K562 (cell line): ENCODE results near the gene LTBP4. TPM values are rescaled to one million over a fixed set of nuclear protein-coding genes. Genes with fewer than 3 reads are reported as not detected.

Experiments
- ATAC-seq: fragments of 200-7000 bp; cut with Tn5 transposase; 3 replicates; pipeline ENCODE4 v1.9.1; 2020; ENCODE audit warnings: moderate library complexity
- BruUV-seq: library from RNA; stranded (reverse); fragments of 400-500 nt; replicated peaks from 2 replicates; lab custom pipeline; 2021; lab: Mats Ljungman, UMichigan
- CTCF ChIA-PET: fragments of 300-600 bp; formaldehyde crosslinking; extraction: SDS; loops from one replicate; lab custom pipeline; 2021; ENCODE audit warnings: low intra/inter-chr PET ratio; lab: Yijun Ruan, JAX
- POLR2A ChIA-PET: fragments of 300-600, 350-650 bp; sonication (Branson Sonifier 250); formaldehyde crosslinking; extraction: SDS; loops from one replicate; lab custom pipeline; 2021; ENCODE audit warnings: antibody characterized with exemption, inconsistent platforms; lab: Yijun Ruan, JAX
- DNase-seq, 4 experiments: peaks; one replicate each; pipeline versions ENCODE4 v3.0.0 to v3.0.0-alpha.2; 2011 to 2018; ENCODE audit warnings: low spot score in 3 of 4, mixed read lengths in 3 of 4; ENCODE audit errors: extremely low read depth in 1 of 4
- FAIRE-seq: peaks from 2 replicates; lab custom pipeline; 2011; peaks lifted over from hg19 to GRCh38; lab: Jason Lieb, UNC
- H2AFZ ChIP-seq: 2 replicates; pipeline ENCODE4 v1.6.0; 2011; ENCODE audit warnings: low read depth, low read length, control low read depth, inconsistent platforms
- H3K27ac ChIP-seq: fragments of 200-600 bp; 3 replicates; pipeline ENCODE4 v1.8.0; 2011; ENCODE audit warnings: low read depth, mild to moderate bottlenecking, control low read depth, inconsistent platforms, low read length, moderate library complexity, mixed read lengths; ENCODE audit errors: extremely low read depth
- H3K27me3 ChIP-seq, 2 experiments: fragments of 300-600 bp in 1 of 2; 2 replicates in 1 of 2; 3 replicates in 1 of 2; pipeline versions ENCODE4 v1.6.0 to v1.8.0; 2011; ENCODE audit warnings: inconsistent platforms in 2 of 2, low read length in 2 of 2, mild to moderate bottlenecking in 1 of 2, mixed read lengths in 1 of 2, moderate library complexity in 1 of 2; ENCODE audit not compliant: control insufficient read depth in 2 of 2, insufficient read depth in 2 of 2
- H3K36me3 ChIP-seq: fragments of 300-600 bp; 3 replicates; pipeline ENCODE4 v1.8.0; 2011; ENCODE audit warnings: mild to moderate bottlenecking, low read length, inconsistent platforms; ENCODE audit not compliant: control insufficient read depth, insufficient read depth
- H3K4me1 ChIP-seq, 2 experiments: fragments of 200-600 bp in 1 of 2; replicated peaks in 1 of 2; 2 replicates in 1 of 2; 3 replicates in 1 of 2; pipeline versions ENCODE4 v1.5.1 to v1.8.0; 2011; ENCODE audit warnings: inconsistent platforms in 2 of 2, low read length in 2 of 2, mild to moderate bottlenecking in 1 of 2, mixed read lengths in 1 of 2, moderate library complexity in 1 of 2; ENCODE audit not compliant: control insufficient read depth in 2 of 2, insufficient read depth in 2 of 2
- H3K4me2 ChIP-seq: 2 replicates; pipeline ENCODE4 v1.6.1; 2011; ENCODE audit warnings: low read length, control low read depth, inconsistent platforms, mixed read lengths; ENCODE audit not compliant: insufficient read depth
- H3K4me3 ChIP-seq: fragments of 200-600 bp; sonication (generic), shearing (Covaris generic); 2 replicates; pipeline ENCODE4 v1.5.1; 2016; ENCODE audit warnings: control low read depth, inconsistent platforms
- H3K79me2 ChIP-seq: fragments of 200-600 bp; 3 replicates; pipeline ENCODE4 v1.8.0; 2011; ENCODE audit warnings: low read length, inconsistent platforms; ENCODE audit not compliant: control insufficient read depth, insufficient read depth
- H3K9ac ChIP-seq, 2 experiments: 2 replicates each; pipeline versions ENCODE4 v1.6.0 to v1.6.1; 2011; ENCODE audit warnings: low read depth in 2 of 2, low read length in 2 of 2, control low read depth in 1 of 2, inconsistent platforms in 1 of 2, mild to moderate bottlenecking in 1 of 2, mixed read lengths in 1 of 2; ENCODE audit not compliant: insufficient read depth in 1 of 2
- H3K9me1 ChIP-seq: one replicate; pipeline ENCODE4 v1.6.0; 2011; ENCODE audit warnings: inconsistent platforms, mild to moderate bottlenecking, low read length, moderate library complexity; ENCODE audit not compliant: control insufficient read depth, insufficient read depth
- H3K9me3 ChIP-seq: replicated peaks from 2 replicates; pipeline ENCODE4 v1.5.1; 2011; ENCODE audit warnings: low read depth, low read length, inconsistent platforms; ENCODE audit not compliant: control insufficient read depth, insufficient read depth
- H4K20me1 ChIP-seq: replicated peaks from 2 replicates; pipeline ENCODE4 v1.6.1; 2011; ENCODE audit warnings: low read length, inconsistent platforms, mixed read lengths; ENCODE audit not compliant: control insufficient read depth, insufficient read depth
- BRD9 ChIP-seq: fragments of 450-650 bp; IDR thresholded peaks from 2 replicates; pipeline ENCODE4 v1.6.1; 2018; ENCODE audit warnings: low read depth; ENCODE audit not compliant: partially characterized antibody
- CHAMP1 ChIP-seq: fragments of 450-650 bp; IDR thresholded peaks from 2 replicates; pipeline ENCODE4 v1.6.1; 2016; ENCODE audit warnings: mild to moderate bottlenecking
- CSDE1 ChIP-seq, 2 experiments: fragments of 450-650 bp; IDR thresholded peaks; 2 replicates each; pipeline ENCODE4 v1.6.1; 2016; ENCODE audit warnings: mild to moderate bottlenecking in 1 of 2
- ERF ChIP-seq: fragments of 450-650 bp; formaldehyde crosslinking; IDR thresholded peaks from 2 replicates; pipeline ENCODE4 v1.4.0; 2020; ENCODE audit warnings: mild to moderate bottlenecking, mixed read lengths
- ETS2 ChIP-seq: IDR thresholded peaks from 2 replicates; pipeline ENCODE4 v1.6.1; 2016; ENCODE audit warnings: borderline replicate concordance, missing genetic modification characterization, mild to moderate bottlenecking, moderate library complexity, missing compliant biosample characterization; ENCODE audit not compliant: poor library complexity, severe bottlenecking
- HDAC8 ChIP-seq: fragments of 450-650 bp; IDR thresholded peaks from 2 replicates; pipeline ENCODE4 v1.6.1; 2016; ENCODE audit warnings: mild to moderate bottlenecking, missing genetic modification characterization, moderate library complexity, missing compliant biosample characterization
- JUND ChIP-seq, 2 experiments: IDR thresholded peaks; 2 replicates in 1 of 2; 3 replicates in 1 of 2; pipeline ENCODE4 v1.6.1; 2011; ENCODE audit warnings: borderline replicate concordance in 2 of 2, low read depth in 2 of 2, low read length in 2 of 2, improper control_type of control experiment in 1 of 2, missing biosample characterization in 1 of 2, missing genetic modification characterization in 1 of 2, missing genetic modification reagents in 1 of 2
- KLF16 ChIP-seq: IDR thresholded peaks from 2 replicates; pipeline ENCODE4 v1.6.1; 2016; ENCODE audit warnings: antibody characterized with exemption
- NFIX ChIP-seq: fragments of 250-450 bp; sonication (Bioruptor Pico); IDR thresholded peaks from 2 replicates; pipeline ENCODE4 v1.4.0; 2020; ENCODE audit warnings: low read depth, mild to moderate bottlenecking, moderate library complexity
- POLR3G ChIP-seq: IDR thresholded peaks from 2 replicates; pipeline ENCODE4 v1.6.1; 2011; ENCODE audit not compliant: insufficient read length, insufficient replicate concordance; ENCODE audit errors: extremely low read depth
- PRMT5 ChIP-seq: sonication (generic); formaldehyde crosslinking; IDR thresholded peaks from 2 replicates; pipeline ENCODE4 v1.5.0; 2020; ENCODE audit warnings: missing genetic modification reagents
- PRPF4 ChIP-seq: fragments of 200-400 bp; formaldehyde crosslinking; IDR thresholded peaks from one replicate; pipeline ENCODE4 v1.6.1; 2017; ENCODE audit warnings: low read length, low read depth, mild to moderate bottlenecking; ENCODE audit not compliant: insufficient read depth, poor library complexity, severe bottlenecking
- PURB ChIP-seq: sonication (generic); formaldehyde crosslinking; IDR thresholded peaks from 2 replicates; pipeline ENCODE4 v1.9.0; 2021; ENCODE audit warnings: low read depth, mild to moderate bottlenecking, missing genetic modification reagents
- RBFOX2 ChIP-seq: fragments of 200-400 bp; formaldehyde crosslinking; IDR thresholded peaks from 2 replicates; pipeline ENCODE4 v1.6.1; 2017; ENCODE audit warnings: low read depth, mild to moderate bottlenecking, low read length, moderate library complexity
- RFX1 ChIP-seq: fragments of 450-650 bp; IDR thresholded peaks from 2 replicates; pipeline ENCODE4 v1.6.1; 2016; ENCODE audit warnings: mild to moderate bottlenecking, moderate library complexity
- SLC30A9 ChIP-seq: fragments of 250-450 bp; sonication (Bioruptor Pico); IDR thresholded peaks from 2 replicates; pipeline ENCODE4 v1.8.0; 2022; ENCODE audit warnings: mild to moderate bottlenecking, moderate library complexity
- SP1 ChIP-seq: sonication (generic); formaldehyde crosslinking; IDR thresholded peaks from 2 replicates; pipeline ENCODE4 v1.8.1; 2022; ENCODE audit warnings: mild to moderate bottlenecking, missing genetic modification reagents
- SRF ChIP-seq, 2 experiments: fragments of 250-450, 450-650 bp in 1 of 2; sonication (Bioruptor Pico) in 1 of 2; sonication (generic) in 1 of 2; formaldehyde crosslinking; IDR thresholded peaks; 2 replicates each; pipeline versions ENCODE4 v1.5.0 to v1.5.1; 2020 to 2022; ENCODE audit warnings: mild to moderate bottlenecking in 1 of 2, missing genetic modification reagents in 1 of 2
- TARDBP ChIP-seq: fragments of 450-650 bp; IDR thresholded peaks from 2 replicates; pipeline ENCODE4 v1.6.1; 2016
- ZNF133 ChIP-seq: fragments of 250-450 bp; sonication (Bioruptor Pico); IDR thresholded peaks from 2 replicates; pipeline ENCODE4 v1.4.0; 2020; ENCODE audit warnings: mild to moderate bottlenecking
- ZNF143 ChIP-seq: sonication (generic); formaldehyde crosslinking; IDR thresholded peaks from 2 replicates; pipeline ENCODE4 v1.9.0; 2022; ENCODE audit warnings: mild to moderate bottlenecking, missing genetic modification reagents
- ZNF282 ChIP-seq: sonication (generic); formaldehyde crosslinking; IDR thresholded peaks from 2 replicates; pipeline ENCODE4 v1.8.1; 2023; ENCODE audit warnings: missing genetic modification reagents
- ZNF695 ChIP-seq: fragments of 450-650 bp; formaldehyde crosslinking; IDR thresholded peaks from 2 replicates; pipeline ENCODE4 v1.4.0; 2020; ENCODE audit warnings: mild to moderate bottlenecking, moderate library complexity
- WGBS: fragments of 100-300 bp; shearing (Covaris generic); methylation state at CpG from one replicate; pipeline ENCODE4 v1.1.6; 2016; ENCODE audit warnings: low coverage, mixed read lengths; ENCODE audit not compliant: insufficient coverage; ENCODE audit errors: missing lambda C conversion rate; 5-methylcytosine and 5-hydroxymethylcytosine counted together
- in situ Hi-C: fragments of 300-500 bp; cut with MboI; formaldehyde crosslinking; loops from 4 replicates; pipeline ENCODE4 v1.15.0; 2018; ENCODE audit warnings: inconsistent platforms, mixed read lengths
- intact Hi-C: fragments of 100-400 bp; cut with micrococcal nuclease; formaldehyde crosslinking; loops from 2 replicates; pipeline ENCODE4 v1.14.2; 2022
- polyA plus RNA-seq, 8 experiments: library from polyadenylated mRNA; depleted of rRNA in 4 of 8; stranded (reverse) in 5 of 8; unstranded in 3 of 8; fragments of >200 nt; fragmentation: Nextera tagmentation in 2 of 8; fragmentation: Illumina TruSeq in 1 of 8; extraction: Ambion mirVana in 2 of 8; extraction: Trizol in 1 of 8; gene quantifications; 2 replicates each; pipeline versions ENCODE4 v1.2.1 to v1.2.3, GENCODE V29; 2011 to 2014; ENCODE audit warnings: inconsistent platforms in 1 of 8, missing spikeins in 1 of 8
- total RNA-seq, 7 experiments: library from RNA; depleted of rRNA in 6 of 7; stranded (reverse); fragments of >200 nt in 6 of 7; fragmentation: Illumina TruSeq in 2 of 7; extraction: Trizol in 2 of 7; gene quantifications; 2 replicates each; pipeline versions ENCODE4 v1.2.1 to v1.2.3, GENCODE V29; 2011 to 2021; ENCODE audit warnings: low replicate concordance in 1 of 7

The LTBP4 gene
- total and polyA plus RNA-seq, 9 of the 15 experiments (the other 6 are each of a cell fraction or from before 2014, with no cell fraction given), result 0.35 to 160 (median 31.6) TPM

DNA sequence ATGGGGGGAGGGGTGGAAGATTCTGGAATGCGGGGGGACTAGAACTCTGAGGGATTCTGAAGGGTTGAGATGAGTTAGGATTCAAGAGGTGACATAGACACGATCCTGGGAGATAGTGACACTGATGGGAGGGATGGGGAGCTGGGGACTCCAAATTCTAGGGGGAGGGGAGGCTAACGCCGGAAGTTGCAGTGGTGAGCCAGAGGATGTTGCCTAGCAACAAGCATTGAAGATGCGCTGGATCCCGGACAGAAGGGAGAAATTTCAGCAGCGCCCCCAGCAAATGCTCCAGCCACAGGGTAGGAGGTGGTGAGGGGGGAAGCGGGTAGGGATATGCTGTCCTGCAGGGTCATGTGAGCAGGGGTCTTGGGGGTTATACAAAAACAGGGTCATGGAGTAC is 6.9 kb upstream of the LTBP4 start:
- peaks cover 20 to 60% of the 10 kb centered on the region in 2 experiments; a peak in 4 of 5 replicates for H3K4me1 ChIP-seq
- H3K4me3 ChIP-seq, result no peak overlapping the region
- H4K20me1 ChIP-seq, result peaks cover 5% of the 10 kb centered on the region; the same call in 1 of the 2 replicates
- 63% methylated on average over 6 of the region's 8 CpGs for WGBS
- H3K9ac ChIP-seq, result no peak overlapping the region
- ChIA-PET POLR2A (interaction anchor here (0.9 to 1.0 kb wide), 2 partner anchors 8 to 10 kb away, joined by 3 to 5 read pairs; no protein-coding TSS in a partner anchor), CTCF (no interaction called here)
- H3K36me3 ChIP-seq, result no peaks in the 10 kb centered on the region
- no peaks in the 10 kb centered on the region for H3K9me3 ChIP-seq
- intact Hi-C loops (no loop called here), in situ Hi-C loops (no loop called here)
- H3K27ac ChIP-seq, result no peak overlapping the region
- ATAC-seq (no peak), FAIRE-seq (peak; percentile 54), DNase-seq (peak in 2 of 4 experiments; percentile 55 to 56)
- H3K9me1 ChIP-seq, result peaks cover 4% of the 10 kb centered on the region
- H2AFZ ChIP-seq, result peak overlapping the region; percentile 83
- H3K4me2 ChIP-seq, result no peak overlapping the region
- no peaks in the 10 kb centered on the region for H3K27me3 ChIP-seq
- peaks cover 6% of the 10 kb centered on the region; the same call in 2 of the 3 replicates for H3K79me2 ChIP-seq
- BruUV-seq, result no TSS peak
- no peak for TF ChIP-seq SLC30A9 (CRISPR knock-in tag)
- no peak for TF ChIP-seq ZNF133
- TF ChIP-seq ZNF143 (CRISPR knock-in tag), result no peak
- TF ChIP-seq RBFOX2, result no peak
- TF ChIP-seq HDAC8 (tag), result no peak
- no peak for TF ChIP-seq POLR3G
- TF ChIP-seq NFIX (CRISPR knock-in tag), result no peak
- no peak for TF ChIP-seq ZNF282 (CRISPR knock-in tag)
- TF ChIP-seq PURB (CRISPR knock-in tag), result no peak
- TF ChIP-seq CHAMP1, result no peak
- TF ChIP-seq SP1 (CRISPR knock-in tag), result no peak
- no peak for TF ChIP-seq KLF16
- TF ChIP-seq TARDBP, result no peak
- no peak for TF ChIP-seq SRF (CRISPR knock-in tag; IDR thresholded peaks at IDR 0.05)
- no peak for TF ChIP-seq ZNF695
- TF ChIP-seq ETS2 (tag), result no peak
- no peak for TF ChIP-seq BRD9
- no peak for TF ChIP-seq PRPF4
- TF ChIP-seq CSDE1 (IDR thresholded peaks at IDR 0.05), result peak in 1 of 2 experiments; percentile 56; a peak in 1 of 4 replicates
- no peak for TF ChIP-seq JUND (IDR thresholded peaks at IDR 0.05; ENCODE audit: borderline replicate concordance, low read depth, low read length)
- no peak for TF ChIP-seq JUND (tag; IDR thresholded peaks at IDR 0.05; ENCODE audit: borderline replicate concordance, low read depth, low read length)
- TF ChIP-seq RFX1, result peak; percentile 96
- no peak for TF ChIP-seq ERF
- TF ChIP-seq PRMT5, result no peak
